WTC11 (cell line): Measurements from ENCODE around the gene FOXA1.

ENCODE experiments used
- ATF1 ChIP-seq: sonication (generic); formaldehyde crosslinking; IDR thresholded peaks from 2 replicates; pipeline ENCODE4 v1.8.1; 2023; ENCODE audit warnings: mild to moderate bottlenecking, moderate library complexity, missing genetic modification reagents
- CREB1 ChIP-seq: sonication (generic); formaldehyde crosslinking; IDR thresholded peaks from 2 replicates; pipeline ENCODE4 v1.8.0; 2023; ENCODE audit warnings: mild to moderate bottlenecking, missing genetic modification reagents
- MAX ChIP-seq: sonication (generic); formaldehyde crosslinking; IDR thresholded peaks from 2 replicates; pipeline ENCODE4 v1.8.0; 2022; ENCODE audit warnings: mild to moderate bottlenecking, missing genetic modification reagents
- NFE2L1 ChIP-seq: sonication (generic); formaldehyde crosslinking; IDR thresholded peaks from 2 replicates; pipeline ENCODE4 v1.8.1; 2023; ENCODE audit warnings: missing genetic modification reagents
- NFYB ChIP-seq: sonication (generic); formaldehyde crosslinking; conservative IDR thresholded peaks from 2 replicates; pipeline ENCODE4 v1.8.0; 2022; ENCODE audit warnings: low read depth, missing genetic modification reagents
- PRDM15 ChIP-seq: sonication (generic); formaldehyde crosslinking; IDR thresholded peaks from 2 replicates; pipeline ENCODE4 v1.8.0; 2022; ENCODE audit warnings: missing genetic modification reagents
- SP1 ChIP-seq: sonication (generic); formaldehyde crosslinking; conservative IDR thresholded peaks from 2 replicates; pipeline ENCODE4 v1.8.1; 2022; ENCODE audit warnings: missing genetic modification reagents
- TEAD4 ChIP-seq: sonication (generic); formaldehyde crosslinking; IDR thresholded peaks from 2 replicates; pipeline ENCODE4 v1.8.0; 2022; ENCODE audit warnings: mild to moderate bottlenecking, missing genetic modification reagents
- ZNF219 ChIP-seq: sonication (generic); formaldehyde crosslinking; IDR thresholded peaks from 2 replicates; pipeline ENCODE4 v1.8.0; 2023; ENCODE audit warnings: missing genetic modification reagents, mild to moderate bottlenecking, borderline replicate concordance
- ZNF317 ChIP-seq: sonication (generic); formaldehyde crosslinking; IDR thresholded peaks from 2 replicates; pipeline ENCODE4 v1.8.1; 2023; ENCODE audit warnings: low read depth, mild to moderate bottlenecking, moderate library complexity, missing genetic modification reagents, borderline replicate concordance
- ZNF423 ChIP-seq: fragments of 250-450 bp; sonication (Bioruptor Pico); IDR thresholded peaks from 2 replicates; pipeline ENCODE4 v2.1.2; 2022; ENCODE audit warnings: mild to moderate bottlenecking, moderate library complexity
- TF ChIP-seq, protein P1 (sequence below): fragments of 200-600 bp; IDR thresholded peaks from 2 replicates; pipeline ENCODE4 v1.8.0; 2022; ENCODE audit warnings: antibody characterized with exemption

- TF ChIP-seq, protein P1, sequence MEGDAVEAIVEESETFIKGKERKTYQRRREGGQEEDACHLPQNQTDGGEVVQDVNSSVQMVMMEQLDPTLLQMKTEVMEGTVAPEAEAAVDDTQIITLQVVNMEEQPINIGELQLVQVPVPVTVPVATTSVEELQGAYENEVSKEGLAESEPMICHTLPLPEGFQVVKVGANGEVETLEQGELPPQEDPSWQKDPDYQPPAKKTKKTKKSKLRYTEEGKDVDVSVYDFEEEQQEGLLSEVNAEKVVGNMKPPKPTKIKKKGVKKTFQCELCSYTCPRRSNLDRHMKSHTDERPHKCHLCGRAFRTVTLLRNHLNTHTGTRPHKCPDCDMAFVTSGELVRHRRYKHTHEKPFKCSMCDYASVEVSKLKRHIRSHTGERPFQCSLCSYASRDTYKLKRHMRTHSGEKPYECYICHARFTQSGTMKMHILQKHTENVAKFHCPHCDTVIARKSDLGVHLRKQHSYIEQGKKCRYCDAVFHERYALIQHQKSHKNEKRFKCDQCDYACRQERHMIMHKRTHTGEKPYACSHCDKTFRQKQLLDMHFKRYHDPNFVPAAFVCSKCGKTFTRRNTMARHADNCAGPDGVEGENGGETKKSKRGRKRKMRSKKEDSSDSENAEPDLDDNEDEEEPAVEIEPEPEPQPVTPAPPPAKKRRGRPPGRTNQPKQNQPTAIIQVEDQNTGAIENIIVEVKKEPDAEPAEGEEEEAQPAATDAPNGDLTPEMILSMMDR: no peak
- TF ChIP-seq PRDM15 (CRISPR knock-in tag) (no peak), ZNF219 (CRISPR knock-in tag) (no peak), TEAD4 (CRISPR knock-in tag) (no peak), CREB1 (CRISPR knock-in tag) (no peak), NFYB (CRISPR knock-in tag) (no peak), ATF1 (CRISPR knock-in tag) (no peak), SP1 (no peak), MAX (CRISPR knock-in tag) (no peak), ZNF317 (CRISPR knock-in tag) (no peak), ZNF423 (CRISPR knock-in tag) (no peak), NFE2L1 (CRISPR knock-in tag) (no peak)
These were observed 8.7 kb upstream of the FOXA1 start for GRCh38 chr14:37603688-37604251.
